C4-2B (cell line): Measurements from ENCODE around the gene SRGAP2C.
"Not testable (repeated sequence)": the region's sequence is repeated elsewhere in the genome, so short reads cannot be mapped to it uniquely, and the experiment has no call there.

Experiments used
- H3K27ac ChIP-seq: fragments of 450-650 bp; 2 replicates; pipeline ENCODE4 v1.5.1; 2017
- CTCF ChIP-seq: fragments of 450-650 bp; conservative IDR thresholded peaks from 2 replicates; pipeline ENCODE4 v1.5.1; 2017; ENCODE audit warnings: mild to moderate bottlenecking
- ZFX ChIP-seq: fragments of 450-650 bp; IDR thresholded peaks from 2 replicates; pipeline ENCODE4 v1.6.1; 2017

The SRGAP2C gene

GRCh38 chr1:121413821-121414220, 229.0 kb downstream of the SRGAP2C start:
- TF ChIP-seq ZFX (no peak), CTCF (no peak)
- H3K27ac ChIP-seq = no peak overlapping the region

- TF ChIP-seq ZFX (no peak), CTCF (no peak)
Observed at GRCh38 chr1:121414905-121415304, 230.1 kb downstream of the SRGAP2C start.

GRCh38 chr1:121417325-121417923, 232.6 kb downstream of the SRGAP2C start:
- TF ChIP-seq ZFX = no peak
- no peak overlapping the region for H3K27ac ChIP-seq

More at GRCh38 chr1:121414905-121415304, 230.1 kb downstream of the SRGAP2C start:
- H3K27ac ChIP-seq = no peak overlapping the region

- no peak for TF ChIP-seq CTCF
- no peak for TF ChIP-seq ZFX
- no peak overlapping the region for H3K27ac ChIP-seq
Observed at GRCh38 chr1:121418369-121419049, 233.7 kb downstream of the SRGAP2C start.

- not testable (repeated sequence) for H3K27ac ChIP-seq
Observed at GRCh38 chr1:121419050-121419615, 234.4 kb downstream of the SRGAP2C start.

- H3K27ac ChIP-seq = not testable (repeated sequence)
Observed at GRCh38 chr1:121421490-121421889, 236.7 kb downstream of the SRGAP2C start.

- H3K27ac ChIP-seq = not testable (repeated sequence)
Observed at GRCh38 chr1:121423956-121424355, 239.2 kb downstream of the SRGAP2C start.

GRCh38 chr1:121433517-121433916, 248.7 kb downstream of the SRGAP2C start:
- H3K27ac ChIP-seq = not testable (repeated sequence)

- H3K27ac ChIP-seq = not testable (repeated sequence)
Observed at GRCh38 chr1:121438862-121439261, 254.1 kb downstream of the SRGAP2C start.

GRCh38 chr1:121440993-121441392, 256.2 kb downstream of the SRGAP2C start:
- no peak overlapping the region for H3K27ac ChIP-seq
- TF ChIP-seq CTCF (no peak), ZFX (no peak)
